H9 (cell line): ENCODE measurements around the gene KRTCAP2. TPM values are rescaled to one million over a fixed set of nuclear protein-coding genes. Genes with fewer than 3 reads are reported as not detected.

Source experiments
- DNase-seq: peaks from one replicate; pipeline ENCODE4 v3.0.0-alpha.2; 2017
- H2AFZ ChIP-seq: one replicate; pipeline ENCODE4 v1.6.1; 2013; ENCODE audit warnings: mild to moderate bottlenecking, low read length, control low read depth, moderate library complexity
- H2AK5ac ChIP-seq: 2 replicates; pipeline ENCODE4 v1.6.1; 2013; ENCODE audit warnings: low read length, control low read depth, mixed read lengths; ENCODE audit not compliant: insufficient read length
- H2BK120ac ChIP-seq: one replicate; pipeline ENCODE4 v1.6.1; 2013; ENCODE audit warnings: low read depth, mild to moderate bottlenecking, low read length, control low read depth, inconsistent platforms; ENCODE audit not compliant: poor library complexity, severe bottlenecking
- H2BK12ac ChIP-seq: 2 replicates; pipeline ENCODE4 v1.6.1; 2013; ENCODE audit warnings: low read length, control low read depth, mixed read lengths, low read depth; ENCODE audit not compliant: insufficient read length
- H2BK15ac ChIP-seq: 2 replicates; pipeline ENCODE4 v1.6.1; 2013; ENCODE audit warnings: low read depth, low read length, control low read depth
- H2BK20ac ChIP-seq: one replicate; pipeline ENCODE4 v1.6.1; 2013; ENCODE audit warnings: low read depth, mild to moderate bottlenecking, low read length, control low read depth, inconsistent platforms; ENCODE audit not compliant: poor library complexity, severe bottlenecking
- H2BK5ac ChIP-seq: 2 replicates; pipeline ENCODE4 v1.6.1; 2013; ENCODE audit warnings: low read length, control low read depth, mixed read lengths; ENCODE audit not compliant: insufficient read length
- H3K14ac ChIP-seq: 2 replicates; pipeline ENCODE4 v1.6.1; 2013; ENCODE audit warnings: low read length, control low read depth; ENCODE audit not compliant: insufficient read depth
- H3K18ac ChIP-seq: 2 replicates; pipeline ENCODE4 v1.6.1; 2013; ENCODE audit warnings: low read depth, mild to moderate bottlenecking, mixed read lengths, low read length, control low read depth; ENCODE audit not compliant: insufficient read length
- H3K23ac ChIP-seq: 2 replicates; pipeline ENCODE4 v1.6.1; 2013; ENCODE audit warnings: low read length, control low read depth, mixed read lengths, low read depth; ENCODE audit not compliant: insufficient read length
- H3K23me2 ChIP-seq: 2 replicates; pipeline ENCODE4 v1.6.1; 2013; ENCODE audit warnings: low read depth, mild to moderate bottlenecking, mixed read lengths, low read length, control low read depth; ENCODE audit not compliant: insufficient read length, poor library complexity, severe bottlenecking
- H3K27ac ChIP-seq: 2 replicates; pipeline ENCODE4 v1.5.1; 2013; ENCODE audit warnings: low read length, control low read depth, mixed read lengths, low read depth; ENCODE audit not compliant: insufficient read length
- H3K27me3 ChIP-seq: 2 replicates; pipeline ENCODE4 v1.6.1; 2013; ENCODE audit warnings: low read length, control low read depth, inconsistent platforms; ENCODE audit not compliant: insufficient read depth
- H3K4ac ChIP-seq: 2 replicates; pipeline ENCODE4 v1.6.1; 2013; ENCODE audit warnings: low read depth, mild to moderate bottlenecking, control low read depth, inconsistent platforms, low read length, moderate library complexity
- H3K4me1 ChIP-seq: 2 replicates; pipeline ENCODE4 v1.6.1; 2013; ENCODE audit warnings: low read length, control low read depth, inconsistent platforms; ENCODE audit not compliant: insufficient read depth
- H3K4me2 ChIP-seq: 2 replicates; pipeline ENCODE4 v1.6.1; 2013; ENCODE audit warnings: low read length, control low read depth, mixed read lengths; ENCODE audit not compliant: insufficient read length, insufficient read depth
- H3K56ac ChIP-seq: 2 replicates; pipeline ENCODE4 v1.6.1; 2013; ENCODE audit warnings: low read depth, mild to moderate bottlenecking, mixed read lengths, low read length, control low read depth; ENCODE audit not compliant: insufficient read length
- H3K79me1 ChIP-seq: 2 replicates; pipeline ENCODE4 v1.6.1; 2013; ENCODE audit warnings: low read depth, mild to moderate bottlenecking, moderate library complexity, low read length, control low read depth, inconsistent platforms; ENCODE audit not compliant: insufficient read depth, poor library complexity, severe bottlenecking
- H3K79me2 ChIP-seq: 2 replicates; pipeline ENCODE4 v1.6.1; 2013; ENCODE audit warnings: low read length, control low read depth, inconsistent platforms; ENCODE audit not compliant: insufficient read depth
- H3K9ac ChIP-seq: 2 replicates; pipeline ENCODE4 v1.6.1; 2013; ENCODE audit warnings: low read length, control low read depth, mixed read lengths; ENCODE audit not compliant: insufficient read length; ENCODE audit errors: extremely low read depth
- H3K9me3 ChIP-seq: one replicate; pipeline ENCODE4 v1.6.1; 2013; ENCODE audit warnings: low read depth, low read length, inconsistent platforms; ENCODE audit not compliant: control insufficient read depth
- H3T11ph ChIP-seq: one replicate; pipeline ENCODE4 v1.6.1; 2013; ENCODE audit warnings: mild to moderate bottlenecking, low read length, control low read depth, inconsistent platforms
- H4K20me1 ChIP-seq: one replicate; pipeline ENCODE4 v1.6.1; 2013; ENCODE audit not compliant: control insufficient read depth, insufficient read length, insufficient read depth
- H4K5ac ChIP-seq: 2 replicates; pipeline ENCODE4 v1.6.1; 2013; ENCODE audit warnings: low read depth, mild to moderate bottlenecking, mixed read lengths, low read length, control low read depth; ENCODE audit not compliant: insufficient read length
- H4K8ac ChIP-seq: replicated peaks from 2 replicates; pipeline ENCODE4 v1.6.1; 2013; ENCODE audit warnings: low read length, control low read depth, mixed read lengths, low read depth; ENCODE audit not compliant: insufficient read length
- H4K91ac ChIP-seq: 2 replicates; pipeline ENCODE4 v1.6.1; 2013; ENCODE audit warnings: low read depth, mild to moderate bottlenecking, moderate library complexity, mixed read lengths, low read length, control low read depth; ENCODE audit not compliant: insufficient read length
- H3K27ac Mint-ChIP-seq, 3 experiments: 2 replicates in 2 of 3; 3 replicates in 1 of 3; pipeline ENCODE4 v1.8.0; 2020 to 2021; ENCODE audit warnings: mixed read lengths in 3 of 3, mild to moderate bottlenecking in 1 of 3, moderate library complexity in 1 of 3
- H3K27me3 Mint-ChIP-seq: 2 replicates; pipeline ENCODE4 v1.8.0; 2021; ENCODE audit warnings: low read depth, mild to moderate bottlenecking, moderate library complexity, mixed read lengths
- H3K36me3 Mint-ChIP-seq, 3 experiments: 2 replicates in 2 of 3; 3 replicates in 1 of 3; pipeline ENCODE4 v1.8.0; 2020 to 2021; ENCODE audit warnings: low read depth in 3 of 3, mixed read lengths in 3 of 3; ENCODE audit not compliant: insufficient read depth in 1 of 3
- H3K4me1 Mint-ChIP-seq, 2 experiments: 2 replicates each; pipeline ENCODE4 v1.8.0; 2020; ENCODE audit warnings: mixed read lengths in 2 of 2
- H3K4me3 Mint-ChIP-seq, 2 experiments: 2 replicates in 1 of 2; 3 replicates in 1 of 2; pipeline ENCODE4 v1.8.0; 2020 to 2021; ENCODE audit warnings: mild to moderate bottlenecking in 2 of 2, mixed read lengths in 2 of 2, moderate library complexity in 1 of 2
- H3K9me3 Mint-ChIP-seq, 2 experiments: 2 replicates in 1 of 2; 3 replicates in 1 of 2; pipeline ENCODE4 v1.8.0; 2020; ENCODE audit warnings: mild to moderate bottlenecking in 2 of 2, mixed read lengths in 2 of 2, moderate library complexity in 1 of 2
- WGBS: extraction: QIAGEN DNeasy Blood & Tissue Kit; methylation state at CpG from one replicate; pipeline ENCODE4 v1.1.7; 2013; ENCODE audit warnings: missing lambda C conversion rate, low lambda C conversion rate, mixed read lengths; ENCODE audit not compliant: insufficient read length; ENCODE audit errors: extremely low coverage; 5-methylcytosine and 5-hydroxymethylcytosine counted together
- total RNA-seq: library from RNA; stranded (reverse); gene quantifications from 2 replicates; pipeline ENCODE4 v1.2.1, GENCODE V29; 2021
- TF ChIP-seq, protein P1 (sequence below): fragments of 200-600 bp; sonication (generic); conservative IDR thresholded peaks from 3 replicates; pipeline ENCODE4 v1.8.0; 2021; ENCODE audit warnings: antibody characterized with exemption, mild to moderate bottlenecking

The KRTCAP2 gene
- total RNA-seq, 1 experiment from 2014 or later, result 149 TPM

GRCh38 chr1:155134322-155134721 lies 38.8 kb downstream of the KRTCAP2 start:
- H3K18ac ChIP-seq, result no peak overlapping the region
- no CpG with 5 or more reads among the region's 1 CpG for WGBS
- no peaks in the 10 kb centered on the region for H3K9me3 ChIP-seq
- H4K20me1 ChIP-seq, result no peaks in the 10 kb centered on the region
- no peak overlapping the region for H2BK120ac ChIP-seq
- H3K79me1 ChIP-seq, result no peaks in the 10 kb centered on the region
- H3K4me1 Mint-ChIP-seq, result peaks cover 33 to 34% of the 10 kb centered on the region in 2 experiments
- H2BK12ac ChIP-seq, result no peak overlapping the region
- peak overlapping the region in 1 of 3 experiments; percentile 20; a peak in 1 of 7 replicates for H3K27ac Mint-ChIP-seq
- no peaks in the 10 kb centered on the region for H3K27me3 ChIP-seq
- peak overlapping the region; percentile 93 for H3K4me3 Mint-ChIP-seq
- no peaks in the 10 kb centered on the region; the same call in 1 of the 2 replicates for H3K4me1 ChIP-seq
- no peak overlapping the region for H3K27ac ChIP-seq
- no peak overlapping the region for H2BK15ac ChIP-seq
- TF ChIP-seq, protein P1, sequence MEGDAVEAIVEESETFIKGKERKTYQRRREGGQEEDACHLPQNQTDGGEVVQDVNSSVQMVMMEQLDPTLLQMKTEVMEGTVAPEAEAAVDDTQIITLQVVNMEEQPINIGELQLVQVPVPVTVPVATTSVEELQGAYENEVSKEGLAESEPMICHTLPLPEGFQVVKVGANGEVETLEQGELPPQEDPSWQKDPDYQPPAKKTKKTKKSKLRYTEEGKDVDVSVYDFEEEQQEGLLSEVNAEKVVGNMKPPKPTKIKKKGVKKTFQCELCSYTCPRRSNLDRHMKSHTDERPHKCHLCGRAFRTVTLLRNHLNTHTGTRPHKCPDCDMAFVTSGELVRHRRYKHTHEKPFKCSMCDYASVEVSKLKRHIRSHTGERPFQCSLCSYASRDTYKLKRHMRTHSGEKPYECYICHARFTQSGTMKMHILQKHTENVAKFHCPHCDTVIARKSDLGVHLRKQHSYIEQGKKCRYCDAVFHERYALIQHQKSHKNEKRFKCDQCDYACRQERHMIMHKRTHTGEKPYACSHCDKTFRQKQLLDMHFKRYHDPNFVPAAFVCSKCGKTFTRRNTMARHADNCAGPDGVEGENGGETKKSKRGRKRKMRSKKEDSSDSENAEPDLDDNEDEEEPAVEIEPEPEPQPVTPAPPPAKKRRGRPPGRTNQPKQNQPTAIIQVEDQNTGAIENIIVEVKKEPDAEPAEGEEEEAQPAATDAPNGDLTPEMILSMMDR, result no peak
- no peak overlapping the region for H3T11ph ChIP-seq
- no peak overlapping the region for H3K56ac ChIP-seq
- H2BK20ac ChIP-seq, result no peak overlapping the region
- H2AFZ ChIP-seq, result no peak overlapping the region
- peaks cover 19% of the 10 kb centered on the region for H3K23me2 ChIP-seq
- peaks cover 28% of the 10 kb centered on the region for H3K27me3 Mint-ChIP-seq
- H3K79me2 ChIP-seq, result 0 out of 2 replicates have a peak, but pooled peaks cover 3% of the 10 kb centered on the region
- no peak overlapping the region for H2AK5ac ChIP-seq
- H3K4ac ChIP-seq, result no peak overlapping the region
- H2BK5ac ChIP-seq, result no peak overlapping the region
- no peak for DNase-seq
- peaks cover 16 to 28% (median 19%) of the 10 kb centered on the region in 3 experiments for H3K36me3 Mint-ChIP-seq
- no peaks in the 10 kb centered on the region for H3K9me3 Mint-ChIP-seq
- H3K14ac ChIP-seq, result no peak overlapping the region
- no peak overlapping the region for H4K5ac ChIP-seq
- H3K4me2 ChIP-seq, result peak overlapping the region; percentile 97
- no peak overlapping the region for H3K9ac ChIP-seq
- H4K91ac ChIP-seq, result no peak overlapping the region
- no peak overlapping the region for H4K8ac ChIP-seq
- no peak overlapping the region for H3K23ac ChIP-seq
